ENCODE measurements around the gene CLEC1B.

- TF ChIP-seq CTCF (IDR thresholded peaks at IDR 0.05; ENCODE audit: low read depth, low read length) (no peak), MAX (IDR thresholded peaks at IDR 0.05; ENCODE audit: low read depth, low read length) (no peak), POLR2A (IDR thresholded peaks at IDR 0.05; ENCODE audit: extremely low read depth, insufficient read length) (no peak), MYC (IDR thresholded peaks at IDR 0.05; ENCODE audit: low read depth, low read length) (no peak)
These were observed 32.9 kb upstream of the CLEC1B start for GRCh38 chr12:10031771-10032175.

All from NB4 (cell line).